T-helper 22 cell (primary cell): ENCODE measurements around the gene ROR1.
"Not testable (repeated sequence)": the region's sequence is repeated elsewhere in the genome, so short reads cannot be mapped to it uniquely, and the experiment has no call there.

Experiments
- DNase-seq: peaks from one replicate; pipeline ENCODE4 v3.0.0-alpha.2; 2020; ENCODE audit warnings: low read depth

The ROR1 gene

DNA sequence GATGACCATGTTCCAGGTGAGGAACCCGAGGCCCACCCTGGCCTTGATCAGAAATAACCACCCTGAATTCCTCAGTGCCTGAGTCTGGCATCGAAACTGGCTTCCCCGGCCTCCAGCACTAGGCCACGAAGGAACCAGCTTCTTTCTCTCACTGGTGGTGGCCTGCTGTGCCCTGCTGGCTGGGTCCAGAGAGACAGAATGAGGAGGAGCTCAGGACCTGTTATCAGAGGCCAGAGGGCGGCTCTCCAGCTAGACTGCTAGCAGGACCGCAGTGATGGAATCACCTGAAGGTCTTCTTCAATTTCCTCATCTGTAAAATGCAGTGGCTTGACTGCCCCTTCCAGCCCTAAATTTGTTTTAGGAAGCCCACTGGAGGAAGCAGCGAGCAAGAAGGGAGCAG, 20.5 kb downstream of the ROR1 start:
- DNase-seq: no peak

DNA sequence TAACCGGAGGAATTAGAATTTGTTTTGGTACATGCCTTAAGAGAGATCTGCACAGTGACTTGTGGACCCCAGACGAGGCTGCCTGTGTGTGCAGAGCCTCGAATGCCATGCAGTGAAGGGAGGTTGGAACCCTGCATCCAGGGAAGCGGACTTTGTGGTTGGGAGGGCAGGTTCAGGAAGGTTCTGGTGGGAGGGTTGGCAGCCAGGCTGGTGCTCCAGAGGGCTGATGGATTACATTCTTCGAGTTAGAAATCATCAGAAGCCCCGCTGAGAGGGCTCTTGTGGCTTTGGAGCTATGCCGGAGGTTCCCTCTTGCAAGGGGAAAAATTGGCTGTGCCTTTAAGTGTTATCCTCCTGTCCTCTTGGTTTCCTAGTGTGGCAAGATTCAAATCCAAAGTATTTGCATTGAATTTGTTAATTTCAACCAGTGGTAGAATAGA, 21.1 kb downstream of the ROR1 start:
- no peak for DNase-seq

DNA sequence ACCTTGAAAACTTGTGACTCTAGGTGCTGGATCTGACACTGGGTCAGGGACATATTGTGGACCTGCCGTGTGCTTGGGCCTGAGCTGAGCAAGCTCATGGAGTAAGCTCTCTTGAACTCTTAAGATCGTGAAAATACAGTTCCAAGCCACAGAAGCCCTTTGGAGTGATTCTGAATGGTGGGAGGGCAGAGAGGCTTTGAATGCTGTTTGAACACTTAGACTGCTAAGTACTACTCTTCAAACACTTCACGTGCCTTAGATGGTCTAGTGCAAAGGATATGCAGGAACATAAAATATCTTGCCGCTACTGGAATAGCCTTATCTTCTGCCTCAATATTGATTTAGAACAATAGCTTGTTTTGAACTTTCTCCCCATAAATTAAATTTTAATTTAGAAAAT, 21.6 kb downstream of the ROR1 start:
- DNase-seq: no peak

DNA sequence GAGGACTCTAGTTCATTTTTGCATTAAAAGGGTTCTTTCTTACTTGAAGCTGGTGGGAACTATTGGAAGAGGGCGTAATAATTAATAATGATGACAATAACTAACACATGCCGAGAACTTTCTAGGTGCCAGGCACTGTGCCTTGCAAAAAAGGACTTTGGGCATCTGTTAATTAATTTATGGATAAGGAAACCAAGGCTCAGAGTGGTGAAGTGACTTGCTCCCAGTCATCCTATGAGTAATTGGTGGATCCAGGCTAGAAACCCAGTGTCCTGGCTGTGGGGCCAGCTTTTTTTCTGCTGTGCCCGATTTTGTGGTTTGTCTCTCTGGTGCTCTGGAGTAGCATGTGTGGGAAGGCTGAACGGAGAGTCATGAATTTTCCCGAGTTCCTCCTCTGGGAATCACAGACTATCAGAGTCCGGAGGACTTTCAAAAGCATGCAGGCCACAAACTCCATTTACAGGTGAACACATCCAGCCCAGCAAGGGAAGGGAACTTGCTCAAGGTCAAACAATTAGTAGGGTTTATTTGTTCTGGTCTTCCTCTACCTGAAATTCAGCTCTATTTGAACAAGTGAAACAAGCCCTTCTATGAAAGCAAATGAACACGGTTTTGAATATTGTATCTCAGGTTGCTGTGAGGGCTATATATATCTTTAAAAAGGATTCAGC, 23.4 kb downstream of the ROR1 start:
- no peak for DNase-seq

- DNase-seq: no peak
Observed at GRCh38 chr1:63798284-63798683, 24.5 kb downstream of the ROR1 start.

DNA sequence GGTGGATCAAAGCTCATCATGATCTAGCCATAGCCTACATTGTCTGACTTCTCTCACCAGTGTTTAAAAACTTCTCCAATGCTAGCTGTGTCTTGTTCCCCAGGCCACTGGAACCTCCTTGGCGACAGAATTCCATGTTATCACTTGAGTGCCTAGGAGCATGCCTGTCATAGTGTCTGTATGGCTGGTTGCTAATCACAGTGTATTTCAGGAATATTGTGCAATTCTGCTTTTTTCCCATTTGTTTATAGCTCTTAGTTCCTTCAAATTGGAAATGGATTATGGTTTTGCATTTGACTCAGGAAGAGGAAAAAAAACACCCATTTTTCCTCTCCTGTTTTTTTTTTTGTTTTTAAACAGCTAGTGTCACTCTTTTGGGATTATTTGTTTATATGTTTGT, 25.5 kb downstream of the ROR1 start:
- DNase-seq: no peak

- DNase-seq: no peak
Observed at GRCh38 chr1:63799820-63800219, 26.0 kb downstream of the ROR1 start.

GRCh38 chr1:63802109-63802508, 28.3 kb downstream of the ROR1 start:
- DNase-seq: no peak

DNA sequence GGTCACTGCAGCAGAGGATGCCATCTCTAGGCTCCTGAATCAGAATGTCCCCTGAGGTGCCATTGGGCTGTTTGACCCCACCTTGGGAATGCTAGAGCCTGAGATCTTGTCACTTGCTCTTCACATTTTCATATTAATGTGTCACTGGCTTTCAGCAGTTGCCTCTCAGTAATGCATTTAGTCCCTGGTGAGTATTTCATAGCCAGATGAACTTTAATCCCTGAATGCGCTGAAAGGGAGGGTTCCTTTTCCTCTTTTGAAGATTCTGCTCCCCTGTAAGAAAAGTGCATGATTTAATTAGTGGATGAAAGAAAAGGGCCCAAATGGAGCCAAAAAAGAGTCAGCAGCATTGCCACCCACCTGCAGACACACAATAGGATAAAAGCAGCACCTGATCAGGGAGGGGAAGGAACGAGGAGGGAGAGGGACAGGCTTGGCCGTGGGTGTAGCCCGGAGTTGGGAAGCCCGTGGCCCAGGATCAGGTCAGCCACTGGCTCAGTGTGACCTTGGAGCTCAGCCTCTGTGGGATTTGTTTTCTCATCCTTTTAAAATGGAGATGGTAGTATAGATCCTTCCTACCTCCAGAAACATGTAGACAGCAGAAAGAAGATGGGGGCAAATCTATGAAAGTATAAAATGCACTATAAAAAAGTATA, 31.1 kb downstream of the ROR1 start:
- DNase-seq: no peak

GRCh38 chr1:63807046-63807445, 33.2 kb downstream of the ROR1 start:
- DNase-seq: no peak

DNA sequence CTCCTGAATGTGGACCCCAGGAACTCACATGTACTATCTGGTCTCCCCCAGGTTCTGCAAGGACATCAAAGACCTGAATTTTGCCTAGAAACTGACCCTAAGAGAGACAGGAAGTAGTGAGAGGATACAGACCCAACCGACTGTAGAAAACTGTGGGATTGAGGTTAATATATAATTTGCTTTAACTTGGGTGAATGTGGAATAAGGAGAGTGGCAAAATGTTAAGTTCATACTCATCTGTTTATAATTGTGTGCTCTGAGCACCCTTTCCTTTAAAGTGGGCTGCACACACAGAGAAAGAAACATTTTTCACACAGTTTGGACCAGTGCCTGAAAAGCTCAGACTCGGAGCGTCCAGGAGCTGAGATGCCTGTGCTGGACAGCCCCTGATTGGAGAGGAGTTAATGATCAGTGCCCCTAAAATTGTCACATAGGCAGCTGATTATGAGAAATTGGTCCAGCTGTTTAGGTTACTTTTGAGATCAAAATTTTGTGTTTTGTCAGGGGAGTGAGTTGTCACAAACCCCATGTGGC, 37.2 kb downstream of the ROR1 start:
- DNase-seq: no peak

- DNase-seq: no peak
Observed at GRCh38 chr1:63812071-63812700, 38.4 kb downstream of the ROR1 start.

DNA sequence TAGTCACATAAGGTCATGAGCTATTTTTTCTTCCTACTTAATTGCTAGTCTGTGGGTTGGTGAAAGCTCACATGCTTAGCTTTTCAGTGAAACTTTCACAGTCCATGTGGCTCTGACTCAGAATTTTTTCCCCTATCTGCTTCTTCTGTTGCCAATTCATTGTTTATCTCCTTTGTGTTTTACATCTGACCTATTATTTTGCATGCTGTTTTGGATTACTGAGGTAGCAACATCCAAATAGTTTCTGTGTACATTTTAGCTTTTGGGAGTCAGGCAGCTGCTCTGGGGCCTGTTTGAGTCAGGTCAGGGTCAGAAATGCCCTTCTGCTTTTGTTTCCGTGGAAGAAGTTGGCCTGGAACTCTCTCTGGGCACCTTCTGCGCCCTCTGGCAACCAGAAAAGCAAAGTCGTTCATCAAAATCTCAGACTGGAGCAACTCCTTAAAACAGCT, 40.0 kb downstream of the ROR1 start:
- DNase-seq: no peak

DNA sequence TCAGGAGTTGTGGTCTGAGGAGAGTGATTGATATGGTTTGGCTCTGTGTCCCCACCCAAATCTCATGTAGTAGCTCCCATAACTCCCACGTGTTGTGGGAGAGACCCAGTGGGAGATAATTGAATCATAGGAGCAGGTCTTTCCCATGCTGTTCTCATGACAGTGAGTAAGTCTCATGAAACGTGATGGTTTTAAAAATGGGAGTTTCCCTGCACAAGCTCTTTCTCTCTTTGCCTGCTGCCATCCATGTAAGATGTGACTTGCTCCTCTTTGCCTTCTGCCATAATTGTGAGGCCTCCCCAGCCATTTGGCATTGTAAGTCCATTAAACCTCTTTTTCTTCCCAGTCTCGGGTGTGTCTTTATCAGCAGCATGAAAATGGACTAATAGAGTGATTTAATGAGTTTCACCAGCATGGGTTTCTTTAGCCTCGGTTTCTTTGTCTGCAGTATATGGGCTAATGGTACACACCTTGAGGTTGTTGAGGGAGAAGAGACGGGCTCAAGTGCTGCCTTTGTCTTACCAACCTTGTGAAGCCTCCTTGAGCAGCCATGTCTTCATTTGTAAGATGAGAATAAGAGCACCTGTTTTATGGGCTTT, 42.5 kb downstream of the ROR1 start:
- not testable (repeated sequence) for DNase-seq

GRCh38 chr1:63817152-63817667, 43.4 kb downstream of the ROR1 start:
- DNase-seq: no peak

GRCh38 chr1:63817700-63818099, 43.9 kb downstream of the ROR1 start:
- no peak for DNase-seq

DNA sequence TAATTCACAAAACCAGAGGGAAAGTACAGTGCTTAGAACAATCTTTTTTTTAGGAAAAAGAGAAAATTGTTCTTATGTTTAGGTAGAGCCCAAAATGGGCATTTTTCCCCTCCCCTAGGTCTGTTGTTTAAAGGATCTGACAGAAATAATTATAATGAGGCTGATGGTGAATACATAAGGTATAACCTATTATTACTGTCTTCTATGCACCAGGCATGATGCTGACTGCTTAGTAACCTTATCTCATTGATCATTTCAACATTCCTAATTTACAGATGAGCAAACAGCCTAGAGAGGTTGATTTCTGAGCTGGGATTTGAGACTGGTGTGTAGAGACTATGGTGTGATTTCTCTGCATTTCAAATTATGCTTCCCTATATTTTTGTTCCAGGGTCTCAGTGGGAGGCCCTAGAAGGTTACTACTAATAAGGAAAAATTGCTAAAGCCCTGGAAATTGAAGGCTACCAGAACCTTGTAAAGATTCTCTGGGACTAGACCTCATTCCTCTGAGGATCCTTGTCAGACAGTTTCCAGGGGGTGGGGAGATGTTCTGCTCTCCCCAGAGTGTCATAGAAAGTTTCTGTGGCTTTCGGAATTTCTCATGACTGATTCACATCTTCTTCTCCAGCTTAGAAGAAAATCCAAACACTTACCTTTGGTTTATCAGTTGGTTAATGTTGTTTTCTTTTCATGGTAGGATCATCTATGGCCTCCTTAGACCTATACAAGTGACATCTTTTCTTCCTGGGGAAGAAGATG, 44.9 kb downstream of the ROR1 start:
- DNase-seq: no peak

DNA sequence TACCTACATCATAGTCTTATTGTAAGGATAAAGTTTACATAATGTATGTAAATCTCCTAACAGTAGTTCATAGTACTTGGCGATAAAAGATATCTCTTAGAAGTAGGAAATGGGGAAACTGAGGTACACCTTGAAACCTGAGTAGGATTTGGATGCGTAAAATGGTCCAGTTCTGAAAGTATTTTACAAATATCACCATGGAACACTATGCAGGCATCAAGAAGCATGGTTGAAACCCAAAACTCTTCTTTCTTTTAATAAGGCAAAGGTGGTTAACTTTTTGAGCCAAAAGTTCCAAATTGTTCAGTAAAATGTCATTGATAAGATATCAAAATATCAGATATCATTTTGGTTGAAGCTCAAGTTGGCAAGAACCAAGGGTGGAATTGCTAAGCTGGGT, 46.0 kb downstream of the ROR1 start:
- DNase-seq: no peak

- no peak for DNase-seq
Observed at GRCh38 chr1:63821091-63822005, 47.5 kb downstream of the ROR1 start.

DNA sequence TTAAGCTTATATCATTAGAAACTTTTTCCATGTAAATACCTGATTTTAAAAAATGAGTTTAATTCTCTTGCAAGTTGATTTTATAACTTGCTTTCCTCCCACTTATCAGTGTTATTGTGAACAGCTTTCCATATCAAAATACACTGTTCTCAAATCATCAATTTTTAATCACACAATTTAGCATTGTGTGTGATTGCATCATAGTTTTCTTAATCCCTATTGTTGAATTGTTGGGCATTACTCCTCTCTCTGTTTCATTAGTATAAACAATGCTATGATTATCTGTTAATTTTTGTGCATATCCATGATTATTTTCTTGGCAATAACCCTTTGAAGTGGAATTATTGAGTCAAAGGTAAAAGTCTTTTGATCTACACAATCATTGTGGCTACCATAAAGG, 48.7 kb downstream of the ROR1 start:
- no peak for DNase-seq

DNA sequence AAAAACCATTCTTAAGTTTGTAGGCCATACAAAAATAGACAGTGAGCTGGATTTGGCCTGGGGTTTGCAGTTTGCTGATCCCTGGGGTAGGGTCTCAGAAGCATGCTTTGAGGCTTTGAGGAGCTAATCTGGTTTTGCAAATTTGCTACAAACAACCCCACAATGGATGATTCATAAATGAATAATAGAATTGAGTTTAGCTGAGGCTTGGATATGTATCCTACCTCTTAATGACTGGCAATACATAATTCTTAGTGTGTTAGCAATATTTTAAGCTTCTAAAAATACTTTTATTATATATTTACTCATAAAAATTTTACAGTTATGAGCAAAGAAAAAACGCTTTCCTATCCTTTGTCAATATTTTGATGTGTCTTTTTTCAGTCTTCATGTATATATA, 50.6 kb downstream of the ROR1 start:
- DNase-seq: no peak
